GM19468 (cell line): ENCODE data around the gene NAP1L4.

ENCODE experiments used
- ATAC-seq: cut with Tn5 transposase; IDR thresholded peaks from one replicate; pipeline ENCODE4 v1.9.1; 2021; ENCODE audit warnings: mild to moderate bottlenecking, moderate library complexity, moderate number of reproducible peaks; ENCODE audit not compliant: unreplicated experiment; ENCODE audit errors: extremely low read depth

The NAP1L4 gene

GRCh38 chr11:2964782-2965181, 27.3 kb downstream of the NAP1L4 start:
- ATAC-seq = no peak

- no peak for ATAC-seq
Observed at GRCh38 chr11:2963761-2964160, 28.4 kb downstream of the NAP1L4 start.

- ATAC-seq = no peak
Observed at GRCh38 chr11:2963112-2963754, 28.9 kb downstream of the NAP1L4 start.

- ATAC-seq = no peak
Observed at GRCh38 chr11:2961080-2961479, 31.0 kb downstream of the NAP1L4 start.

- ATAC-seq = no peak
Observed at GRCh38 chr11:2960139-2960538, 32.0 kb downstream of the NAP1L4 start.

GRCh38 chr11:2958251-2958650, 33.9 kb downstream of the NAP1L4 start:
- ATAC-seq = no peak

- ATAC-seq = no peak
Observed at GRCh38 chr11:2955906-2956476, 36.1 kb downstream of the NAP1L4 start.

- no peak for ATAC-seq
Observed at GRCh38 chr11:2954263-2954662, 37.9 kb downstream of the NAP1L4 start.

GRCh38 chr11:2952290-2952689, 39.8 kb downstream of the NAP1L4 start:
- no peak for ATAC-seq

GRCh38 chr11:2951231-2952110, 40.7 kb downstream of the NAP1L4 start:
- ATAC-seq = no peak

- no peak for ATAC-seq
Observed at GRCh38 chr11:2950825-2951224, 41.3 kb downstream of the NAP1L4 start.

- ATAC-seq = no peak
Observed at GRCh38 chr11:2949920-2950319, 42.2 kb downstream of the NAP1L4 start.

- no peak for ATAC-seq
Observed at GRCh38 chr11:2947744-2948143, 44.4 kb downstream of the NAP1L4 start.

- ATAC-seq = no peak
Observed at GRCh38 chr11:2945757-2946287, 46.3 kb downstream of the NAP1L4 start.

- no peak for ATAC-seq
Observed at GRCh38 chr11:2945031-2945756, 46.9 kb downstream of the NAP1L4 start.

- no peak for ATAC-seq
Observed at GRCh38 chr11:2944530-2944929, 47.6 kb downstream of the NAP1L4 start.

GRCh38 chr11:2943711-2944118, 48.4 kb downstream of the NAP1L4 start:
- no peak for ATAC-seq

- no peak for ATAC-seq
Observed at GRCh38 chr11:2942872-2943710, 49.0 kb downstream of the NAP1L4 start.

GRCh38 chr11:2942447-2942846, 49.7 kb downstream of the NAP1L4 start:
- ATAC-seq = no peak
